Measurements from ENCODE around the gene RAB3A.
A peak's percentile ranks its signal among the peaks of the same experiment; 100 is the strongest.
"Not testable (repeated sequence)": the region's sequence is repeated elsewhere in the genome, so short reads cannot be mapped to it uniquely, and the experiment has no call there.

Gene RAB3A

DNA sequence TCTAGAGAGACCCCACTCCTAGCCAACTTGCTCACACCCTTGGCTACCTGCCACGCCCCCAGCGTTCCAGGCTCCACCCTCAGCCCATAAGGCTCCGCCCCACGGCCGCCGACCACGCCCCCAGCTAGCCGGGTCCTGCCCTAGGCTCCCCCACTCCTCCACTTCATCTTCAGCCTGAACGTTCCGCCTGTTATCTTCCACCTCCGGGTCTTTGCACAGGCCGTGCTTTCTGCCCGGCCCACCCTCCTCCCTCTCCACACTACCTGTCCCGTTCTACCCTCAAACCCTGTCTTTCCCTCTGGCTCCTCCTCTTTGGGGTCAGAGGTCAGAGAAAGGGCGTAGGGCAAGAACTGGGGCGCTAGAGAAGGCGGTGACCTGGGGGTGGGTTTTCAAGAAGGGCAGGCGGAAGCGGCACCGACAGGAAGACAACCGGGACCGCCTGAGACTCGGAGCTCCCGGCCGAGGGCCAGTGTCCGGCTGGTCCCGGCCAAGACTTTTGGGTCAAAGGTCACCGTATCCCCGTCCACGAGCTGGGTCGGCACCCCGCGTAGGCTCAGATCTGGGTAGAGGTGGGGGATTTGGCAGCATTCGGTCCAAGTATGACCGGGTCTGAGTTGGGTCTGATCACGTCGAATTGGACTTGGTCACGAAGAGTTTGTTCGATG, 20.1 kb upstream of the RAB3A start:
- no peak for DNase-seq (ENCODE audit: low spot score)

DNA sequence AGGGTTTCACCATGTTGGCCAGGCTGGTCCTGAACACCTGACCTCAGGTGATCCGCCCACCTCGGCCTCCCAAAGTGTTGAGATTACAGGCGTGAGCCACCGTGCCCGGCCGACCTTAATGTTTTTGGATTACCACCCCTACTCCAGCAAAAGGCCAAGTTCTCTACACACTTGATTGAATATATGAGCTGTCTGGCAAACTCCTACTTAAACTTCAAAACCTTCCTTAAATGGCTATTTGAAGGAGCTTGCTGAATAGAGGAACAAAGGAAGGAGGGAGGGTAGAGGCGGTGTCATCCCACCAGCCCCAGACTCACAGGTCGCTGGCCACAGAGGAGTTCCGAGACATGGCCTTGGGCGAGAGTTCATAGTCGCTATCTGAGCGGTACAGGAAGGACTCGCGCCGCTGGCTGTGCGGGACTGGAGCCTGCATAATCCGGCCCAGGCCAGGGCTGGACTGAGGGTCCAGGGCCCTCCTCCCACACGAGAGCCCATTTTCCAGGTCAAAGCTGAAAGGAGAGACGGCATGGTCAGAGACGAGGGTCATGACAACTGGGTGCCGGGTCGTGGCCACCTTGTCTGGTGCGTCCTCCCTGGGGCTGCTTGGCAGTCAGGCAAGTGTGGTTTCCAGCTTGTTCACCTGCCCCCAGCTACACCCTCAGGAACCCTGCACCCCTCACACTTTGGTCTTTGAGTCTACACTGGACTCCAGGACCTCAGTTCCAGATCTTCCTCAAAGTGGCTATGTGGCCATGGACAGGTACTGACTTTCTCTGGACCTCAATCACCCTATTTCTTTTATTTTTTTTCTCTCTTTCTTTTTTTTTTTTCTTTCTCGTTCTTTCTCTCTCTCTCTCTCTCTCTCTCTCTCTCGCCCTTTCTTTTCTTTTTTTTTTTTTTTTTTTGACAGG, 18.2 kb upstream of the RAB3A start:
- DNase-seq (ENCODE audit: low spot score): no peak

DNA sequence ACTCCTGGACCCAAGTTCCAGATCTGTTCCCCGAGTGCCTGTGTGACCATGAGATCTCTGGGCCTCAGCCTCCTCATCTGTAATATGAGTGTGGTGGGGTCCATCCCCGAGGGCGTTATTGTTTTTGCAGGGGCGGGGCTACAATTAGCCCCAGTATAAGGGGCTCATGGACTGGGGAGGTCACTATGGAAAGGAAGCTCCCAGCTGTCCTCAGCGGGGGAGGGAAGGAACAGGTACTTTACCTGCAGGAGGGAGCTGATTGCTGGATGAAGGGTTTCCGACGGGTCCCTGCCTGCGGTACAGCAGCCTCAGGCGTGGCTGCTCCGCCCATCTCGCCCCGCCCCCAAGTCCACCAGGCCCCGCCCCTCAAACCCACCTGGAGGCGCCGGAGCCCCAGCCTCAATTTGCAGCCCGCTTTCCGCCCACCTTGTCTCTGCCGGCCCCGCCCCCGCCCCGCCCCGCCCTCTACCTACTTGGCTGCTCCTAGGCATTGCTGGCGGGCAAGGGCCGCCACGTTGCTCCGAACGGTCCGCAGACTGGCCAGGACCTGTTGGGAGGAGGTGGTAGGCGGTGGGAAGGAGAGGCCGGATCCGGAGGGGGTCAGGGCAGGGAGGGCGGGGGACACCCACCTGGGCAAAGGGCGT, 16.9 kb upstream of the RAB3A start:
- DNase-seq (ENCODE audit: low spot score): no peak

DNA sequence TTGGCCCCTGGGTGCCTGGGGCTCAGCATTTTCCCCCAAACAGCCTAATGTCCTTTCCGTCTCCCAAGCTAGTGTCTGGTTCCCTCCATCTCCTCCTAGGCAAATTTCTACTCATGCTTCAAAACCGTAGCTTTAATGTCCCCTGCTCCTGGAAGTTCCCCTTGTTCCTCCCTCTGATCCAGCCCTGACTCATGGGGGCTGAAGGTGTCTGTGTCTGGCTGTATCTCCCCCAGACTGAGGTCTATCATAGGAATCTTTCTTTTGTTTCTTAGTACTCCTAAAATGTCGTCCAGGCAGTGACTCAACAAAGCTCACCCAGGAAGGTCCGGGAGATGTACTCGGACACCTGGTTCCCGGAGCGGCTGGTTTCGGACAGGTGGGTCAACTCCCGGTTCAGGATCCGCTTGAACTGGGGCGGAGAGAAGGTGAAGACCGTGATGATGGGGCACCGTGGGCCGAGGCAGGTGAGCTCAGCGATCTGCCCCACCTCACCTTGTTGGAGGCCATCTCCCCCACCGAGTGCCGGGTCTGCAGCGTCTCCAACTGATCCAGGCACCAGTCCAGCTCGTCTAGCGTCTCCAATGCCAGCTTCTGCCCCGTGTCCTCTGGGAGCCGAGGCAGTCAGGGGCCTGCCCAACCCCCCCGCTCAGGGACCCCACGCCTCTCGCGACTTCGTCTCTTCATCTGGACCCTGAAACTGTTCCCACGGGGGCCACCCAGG, 16.2 kb upstream of the RAB3A start:
- no peak for DNase-seq (ENCODE audit: low spot score)

DNA sequence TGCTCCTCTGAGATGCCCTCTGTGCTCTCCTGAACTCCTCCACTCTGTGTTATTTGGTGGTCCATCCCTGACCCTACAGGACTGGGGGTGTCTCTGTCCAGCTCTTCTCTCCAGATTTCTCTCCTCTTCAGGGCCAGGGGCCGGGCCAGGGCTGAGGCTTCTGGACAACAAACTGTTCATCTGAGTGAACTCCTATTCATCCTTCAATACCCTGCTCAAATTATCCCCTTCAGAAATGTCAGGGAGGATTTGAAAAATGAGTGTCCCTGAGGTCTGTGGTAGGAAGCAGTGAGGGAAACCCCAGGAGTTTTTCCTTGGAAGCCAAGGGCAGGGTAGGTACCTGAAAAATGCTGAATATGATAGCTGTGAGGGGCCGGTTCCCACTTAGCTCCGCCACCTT, 14.8 kb upstream of the RAB3A start:
- DNase-seq (ENCODE audit: low spot score): no peak

DNA sequence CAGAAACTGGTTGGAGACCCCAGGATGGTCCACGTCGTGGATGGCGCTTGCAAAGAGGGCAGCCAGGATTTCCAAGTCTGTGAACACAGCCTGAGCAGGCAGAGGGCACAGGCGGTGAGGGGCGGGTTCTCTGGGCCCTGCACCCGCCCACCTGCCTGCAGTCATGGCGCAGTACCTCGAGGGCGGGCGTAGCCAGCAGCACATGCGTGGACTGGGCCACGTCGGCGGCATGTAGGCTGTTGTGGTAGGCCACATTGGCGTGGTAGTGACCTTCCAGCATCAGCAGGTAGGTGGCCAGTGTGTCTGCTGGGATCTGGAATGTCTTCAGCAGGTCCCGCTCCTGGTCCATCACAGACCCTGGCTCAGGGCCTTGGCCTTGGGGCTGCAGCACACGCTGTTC, 14.3 kb upstream of the RAB3A start:
- DNase-seq (ENCODE audit: low spot score): no peak

DNA sequence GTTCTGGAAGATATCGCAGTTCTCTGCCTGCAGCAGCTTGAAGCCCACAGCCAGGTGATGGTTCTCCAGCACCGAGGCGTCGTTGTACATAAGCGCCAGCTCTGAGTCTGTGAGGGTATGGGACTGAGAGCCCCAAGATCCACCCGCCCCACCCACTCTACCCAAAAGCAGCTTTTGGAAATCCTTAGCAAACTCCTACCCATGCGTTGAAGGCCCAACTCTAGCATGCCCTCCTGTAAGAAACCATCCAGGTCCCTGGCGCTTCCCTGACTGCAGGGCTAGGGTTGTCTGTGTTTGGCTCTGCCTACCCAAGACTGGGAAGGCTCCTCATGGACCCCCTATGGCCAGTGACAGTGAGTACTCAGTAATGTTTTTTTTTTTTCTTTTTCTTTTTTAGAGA, 12.9 kb upstream of the RAB3A start:
- DNase-seq (ENCODE audit: low spot score): no peak

DNA sequence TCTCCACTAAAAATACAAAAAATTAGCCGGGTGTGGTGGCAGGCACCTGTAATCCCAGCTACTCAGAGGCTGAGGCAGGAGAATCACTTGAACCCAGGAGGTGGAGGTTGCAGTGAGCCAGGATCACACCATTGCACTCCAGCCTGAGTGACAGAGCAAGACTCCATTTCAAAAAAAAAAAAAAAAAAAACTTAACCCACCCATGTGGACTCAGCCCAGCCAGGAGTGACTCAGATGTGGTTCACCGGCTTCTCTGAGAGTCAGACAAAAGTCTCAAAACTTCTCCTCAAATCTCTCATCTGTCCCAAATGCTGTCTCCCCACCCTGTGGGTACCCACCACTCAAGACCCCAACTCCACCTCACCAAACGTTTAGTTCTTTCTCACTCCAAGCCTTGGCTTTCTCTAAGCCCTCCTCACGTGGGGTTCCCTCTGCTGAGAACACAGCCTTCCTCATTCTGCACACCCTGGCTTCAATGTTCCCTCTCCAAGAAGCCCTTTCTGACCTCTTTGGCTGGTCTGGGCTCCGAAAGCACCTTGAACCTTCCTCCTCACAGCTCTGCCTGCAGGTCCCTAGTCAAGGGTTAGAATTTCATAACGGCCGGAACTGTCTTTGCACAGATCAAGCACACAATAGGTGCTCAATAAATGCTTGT, 11.1 kb upstream of the RAB3A start:
- no peak for DNase-seq (ENCODE audit: low spot score)

DNA sequence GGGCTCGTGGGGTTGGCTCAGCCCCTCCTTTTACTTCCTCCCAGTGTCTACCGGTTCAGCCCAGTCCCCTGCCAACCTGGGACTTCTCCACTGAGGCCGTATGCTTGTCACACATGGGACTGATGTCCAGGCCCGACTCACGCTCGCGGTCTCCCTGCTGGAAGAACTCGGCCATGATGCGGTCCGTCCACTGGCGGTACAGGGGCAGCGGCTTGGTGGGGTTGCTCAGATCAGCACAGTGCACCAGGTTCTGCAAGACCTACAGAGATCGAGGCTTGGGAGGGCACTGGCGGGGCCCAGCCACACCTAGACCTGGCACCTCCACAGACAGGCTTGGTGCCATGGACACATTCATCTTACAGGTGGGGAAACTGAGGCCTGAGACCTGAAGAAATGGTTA, 7.8 kb upstream of the RAB3A start:
- DNase-seq (ENCODE audit: low spot score): no peak

DNA sequence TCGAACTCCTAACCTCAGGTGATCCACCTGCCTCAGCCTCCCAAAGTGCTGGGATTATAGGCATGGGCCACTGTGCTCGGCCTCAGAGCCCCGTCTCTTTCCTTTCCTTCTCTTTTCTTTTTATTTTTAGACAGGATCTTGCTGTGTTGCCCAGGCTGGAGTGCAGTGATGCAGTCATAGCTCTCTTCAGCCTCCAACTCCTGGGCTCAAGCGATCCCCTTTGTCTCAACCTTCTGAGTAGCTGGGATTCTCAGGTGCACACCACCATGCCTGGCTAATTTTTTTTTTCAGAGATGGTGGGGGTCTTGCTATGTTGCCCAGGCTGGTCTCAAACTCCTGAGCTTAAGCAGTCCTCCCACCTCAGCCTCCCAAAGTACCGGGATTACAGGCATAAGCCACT, 6.1 kb upstream of the RAB3A start:
- DNase-seq (ENCODE audit: low spot score): not testable (repeated sequence)

DNA sequence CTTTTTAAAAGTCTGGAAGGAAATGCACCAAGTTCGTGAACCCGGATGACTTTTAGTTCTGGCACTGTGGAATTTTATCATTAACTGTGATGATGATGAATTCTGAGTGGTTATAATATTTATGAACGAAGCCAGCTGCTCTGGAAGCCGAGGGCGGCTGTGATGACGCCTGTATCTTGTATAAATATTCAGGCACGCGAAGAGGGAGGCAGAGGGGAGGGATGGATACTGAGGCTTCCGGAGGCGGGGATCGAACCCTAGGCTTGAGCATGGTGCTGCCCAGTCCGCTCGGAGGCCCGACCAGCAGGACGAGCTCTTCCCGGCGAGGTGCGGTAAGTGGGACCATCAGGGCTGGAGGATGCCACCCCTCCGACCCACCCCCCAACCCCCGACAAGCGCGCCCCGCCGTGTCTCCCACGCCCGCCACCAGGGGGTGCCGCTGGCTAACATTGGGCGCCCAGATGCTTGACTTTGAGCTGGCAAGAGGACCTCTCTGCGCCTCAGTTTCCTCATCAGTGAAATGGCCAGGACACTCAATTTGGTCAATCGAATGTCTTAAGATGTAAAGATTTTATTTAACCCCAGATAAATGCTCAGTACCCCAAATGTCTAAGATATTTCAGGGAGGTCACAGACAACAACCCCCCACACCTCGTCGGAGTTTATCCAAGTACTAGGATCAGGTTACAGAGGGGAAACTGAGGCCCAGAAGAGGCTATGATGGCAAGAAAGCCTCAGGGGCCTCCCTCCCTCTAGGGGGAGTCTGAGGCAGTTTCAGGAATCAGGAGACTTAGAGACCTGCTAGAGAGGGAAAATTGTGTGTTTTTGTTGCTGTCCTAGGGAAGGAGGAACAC, 4.5 kb upstream of the RAB3A start:
- peak; percentile 47 for DNase-seq (ENCODE audit: low spot score)

DNA sequence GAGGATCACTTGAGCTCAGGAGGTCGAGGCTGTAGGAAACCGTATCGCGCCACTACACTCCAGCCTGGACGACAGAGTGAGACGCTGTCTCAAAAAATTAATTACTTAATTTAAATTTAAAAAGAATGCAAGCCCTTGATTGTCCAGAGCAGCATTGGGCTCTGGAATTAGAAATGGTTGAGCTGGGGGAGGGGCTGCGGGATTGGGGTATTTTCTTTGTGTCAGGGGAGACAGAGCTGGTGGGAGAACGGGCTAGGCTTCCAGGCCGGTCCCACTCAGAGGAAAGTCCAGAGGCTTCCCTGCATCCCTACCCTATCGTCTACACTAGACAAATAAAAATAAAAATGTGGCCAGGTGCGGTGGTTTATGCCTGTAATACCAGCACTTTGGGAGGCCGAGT, 2.2 kb upstream of the RAB3A start:
- DNase-seq (ENCODE audit: low spot score): no peak

DNA sequence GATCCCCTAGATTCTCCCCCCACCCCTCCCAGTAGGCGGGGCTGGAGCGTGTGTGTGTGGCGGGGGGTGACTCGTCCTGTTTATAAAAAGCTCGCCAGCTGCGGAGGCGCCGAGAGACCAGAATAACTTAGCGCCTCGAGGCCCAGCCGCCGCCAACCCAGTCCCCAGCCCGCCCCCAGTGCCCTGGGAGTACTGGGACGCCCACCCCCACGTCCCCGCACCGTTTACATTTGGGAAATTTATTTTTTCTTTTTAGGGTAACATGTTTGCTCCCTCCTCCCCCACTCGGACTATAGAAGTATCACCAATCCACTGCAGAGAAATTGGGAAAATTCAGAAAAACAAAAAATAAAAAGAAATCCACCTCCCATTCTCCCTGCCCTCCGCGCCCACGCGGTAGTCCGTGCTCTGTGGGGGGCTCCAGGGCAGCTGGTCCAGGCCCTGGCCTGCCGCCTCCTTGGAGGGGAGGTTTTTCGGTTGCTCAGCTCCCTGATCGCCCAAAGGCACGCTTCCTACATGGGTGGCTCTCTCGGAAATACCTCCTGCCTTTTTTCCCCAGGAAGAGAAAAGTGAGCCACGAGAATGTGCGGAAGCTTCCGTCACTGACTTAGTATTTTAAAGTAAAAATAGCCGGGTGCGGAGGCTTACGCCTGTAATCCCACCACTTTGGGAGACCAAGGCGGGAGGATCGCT, 1.5 kb upstream of the RAB3A start:
- DNase-seq (ENCODE audit: low spot score): peak; percentile 60

DNA sequence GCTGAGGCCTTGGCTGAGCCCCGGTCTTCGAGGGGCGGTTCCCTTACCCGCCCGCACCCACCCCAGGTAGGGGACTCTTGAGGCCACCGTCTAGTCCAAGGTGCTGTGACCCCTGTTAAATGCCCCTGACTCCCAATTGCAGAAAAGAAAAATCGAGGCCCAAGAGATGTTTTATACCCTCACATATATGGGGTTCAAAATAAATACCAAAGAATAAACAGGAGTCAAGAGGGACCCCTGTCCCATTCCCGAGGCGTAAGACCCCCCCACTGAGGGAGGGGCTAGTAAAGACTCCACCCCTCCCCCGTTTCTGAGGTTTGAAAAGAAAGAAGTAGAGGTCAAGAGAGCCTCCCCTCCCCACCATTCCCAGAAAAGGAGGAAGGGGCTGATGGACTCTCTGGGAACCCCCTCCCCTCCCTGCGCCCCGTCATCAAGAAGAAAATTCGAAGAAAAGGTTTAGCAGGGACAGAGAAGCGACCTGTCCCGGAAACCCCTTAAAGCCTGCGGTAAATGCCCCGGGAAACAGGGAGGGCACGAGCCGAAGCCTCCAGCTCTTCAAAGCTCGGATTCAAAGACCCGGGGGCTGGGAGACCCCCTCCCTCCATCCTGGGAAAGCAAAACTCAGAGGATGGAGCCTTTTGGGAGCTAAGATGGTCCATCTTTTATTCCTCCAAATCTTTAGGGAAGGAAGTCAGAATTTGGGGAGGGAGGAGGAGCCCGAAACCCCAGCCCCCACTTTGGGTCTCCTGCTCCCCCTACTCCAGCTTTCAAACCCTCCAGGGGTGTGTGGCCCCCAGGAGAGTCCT, 755 bp upstream of the RAB3A start:
- DNase-seq (ENCODE audit: low spot score): peak; percentile 46

DNA sequence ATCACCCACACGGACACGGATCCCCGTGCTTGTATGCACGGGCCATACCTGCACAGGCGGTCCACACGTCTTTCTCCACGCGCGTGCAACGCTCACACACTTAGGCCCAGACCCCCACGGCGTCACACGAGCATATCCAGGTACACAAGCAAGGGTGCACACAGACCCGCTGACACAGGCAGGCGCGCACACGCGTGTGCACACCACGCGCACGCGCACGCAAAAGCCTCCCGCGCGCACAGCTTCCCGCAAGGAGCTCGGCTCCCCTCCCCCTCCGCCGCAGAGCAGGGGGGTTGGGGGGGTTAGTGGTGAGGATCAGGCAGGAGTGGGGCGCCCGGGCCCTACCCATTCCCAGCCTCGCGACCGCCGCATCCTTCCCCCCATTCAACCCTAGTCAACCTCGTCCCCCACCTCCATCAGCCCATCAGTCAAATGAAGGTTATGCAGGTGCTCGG, 407 bp downstream of the RAB3A start:
- peak; percentile 29 for DNase-seq (ENCODE audit: low spot score)

DNA sequence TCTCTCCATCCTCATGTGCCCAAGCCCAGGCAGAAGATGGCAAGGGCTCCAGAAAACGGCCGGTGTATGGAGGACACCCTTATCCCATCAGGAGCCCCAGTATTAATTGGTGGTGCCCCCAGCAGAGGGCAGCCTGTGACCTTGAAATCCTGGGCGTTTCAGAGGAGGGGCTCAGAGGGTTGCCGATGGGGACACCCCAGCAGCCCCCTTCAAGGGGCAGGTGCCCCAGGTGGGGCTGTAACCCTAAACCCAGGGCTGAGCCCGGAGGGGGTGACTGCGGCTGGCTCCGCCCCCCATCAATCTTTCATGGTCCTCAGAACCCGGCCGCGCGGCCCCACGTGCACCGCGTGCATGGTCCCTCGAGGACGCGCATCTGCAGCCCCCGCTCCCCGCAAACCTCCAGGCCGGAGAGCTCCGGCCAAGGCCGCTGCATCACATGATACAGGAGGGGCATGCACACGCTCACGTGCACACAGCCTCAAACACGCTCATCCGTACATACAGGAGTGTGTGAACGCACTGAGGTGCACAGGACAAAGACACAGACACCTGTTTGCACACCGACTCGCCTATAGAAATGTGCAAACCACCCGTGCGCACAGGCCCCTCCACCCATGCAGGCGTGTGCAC, 949 bp downstream of the RAB3A start:
- DNase-seq (ENCODE audit: low spot score): peak; percentile 18

DNA sequence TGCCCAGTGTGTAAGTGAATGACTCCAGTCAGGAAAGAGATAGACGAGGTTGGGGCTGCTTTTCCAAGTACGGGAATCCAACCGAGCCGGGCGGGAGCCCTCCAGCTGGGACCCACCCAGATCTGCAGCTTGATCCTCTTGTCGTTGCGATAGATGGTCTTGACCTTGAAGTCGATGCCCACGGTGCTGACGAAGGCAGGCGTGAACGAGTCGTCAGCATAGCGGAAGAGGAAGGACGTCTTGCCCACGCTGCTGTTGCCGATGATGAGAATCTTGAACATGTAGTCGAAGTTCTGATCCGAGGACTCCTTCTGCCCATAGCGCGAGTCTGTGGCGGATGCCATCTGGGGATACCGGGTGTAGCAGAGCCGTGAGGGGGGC, 1.5 kb downstream of the RAB3A start:
- DNase-seq (ENCODE audit: low spot score): no peak

DNA sequence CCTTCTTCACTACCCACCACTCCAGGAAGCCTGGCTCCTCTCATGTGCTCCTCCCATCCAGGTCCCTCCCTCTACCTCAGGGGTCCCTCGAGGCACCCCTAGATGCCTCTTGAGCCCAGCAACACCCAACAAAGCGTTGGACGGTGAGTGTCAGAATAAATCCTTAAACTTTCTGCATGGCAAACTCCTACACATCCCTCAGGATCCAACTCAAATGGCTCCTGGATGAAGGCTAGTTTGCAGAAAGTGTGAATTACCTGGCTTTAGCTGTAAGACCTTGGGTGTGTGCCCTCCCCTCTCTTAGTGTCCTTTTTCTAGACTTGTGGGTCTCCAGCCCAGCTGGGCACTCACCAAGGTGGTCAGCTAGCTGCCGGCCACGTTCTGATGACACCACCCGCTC, 5.5 kb downstream of the RAB3A start:
- no peak for DNase-seq (ENCODE audit: low spot score)

DNA sequence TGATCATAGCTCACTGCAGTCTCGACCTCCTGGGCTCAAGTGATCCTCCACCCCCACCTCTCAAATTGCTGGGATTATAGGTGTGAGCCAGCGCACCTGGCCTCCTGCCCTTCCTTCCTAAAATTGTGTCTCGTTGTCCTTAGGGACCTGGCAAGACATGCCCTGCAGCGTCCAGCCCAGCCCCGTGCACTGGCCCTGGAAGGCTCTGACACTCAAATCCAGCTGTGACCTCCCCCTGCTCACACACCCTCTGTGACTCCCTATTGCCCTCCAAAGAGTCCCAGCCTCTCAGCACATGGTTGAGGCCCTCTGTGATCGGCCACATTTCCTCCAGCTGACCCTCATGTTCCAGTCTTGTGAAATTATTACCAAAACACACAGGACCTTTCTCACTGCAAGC, 5.9 kb downstream of the RAB3A start:
- DNase-seq (ENCODE audit: low spot score): no peak
